Smooth muscle cell (in vitro differentiated cells): Measurements from ENCODE around the gene PHOX2A. TPM values are rescaled to one million over a fixed set of nuclear protein-coding genes. Genes with fewer than 3 reads are reported as not detected.
A peak's percentile ranks its signal among the peaks of the same experiment; 100 is the strongest.
"Not testable (repeated sequence)": the region's sequence is repeated elsewhere in the genome, so short reads cannot be mapped to it uniquely, and the experiment has no call there.

Experiments used
- DNase-seq: peaks from one replicate; lab custom pipeline; 2025; ENCODE audit not compliant: unreplicated experiment; lab: John Stamatoyannopoulos, UW
- H2AFZ ChIP-seq: fragments of 200-600 bp; sonication (generic); 2 replicates; pipeline ENCODE4 v1.6.0; 2016; ENCODE audit warnings: antibody characterized with exemption, low read depth, mild to moderate bottlenecking
- H3F3A ChIP-seq: fragments of 200-600 bp; sonication (generic); 2 replicates; pipeline ENCODE4 v1.6.0; 2017; ENCODE audit warnings: antibody characterized with exemption, low read depth
- H3K27ac ChIP-seq: fragments of 200-600 bp; sonication (generic); 2 replicates; pipeline ENCODE4 v1.5.1; 2016; ENCODE audit warnings: low read depth, mild to moderate bottlenecking
- H3K27me3 ChIP-seq: fragments of 200-600 bp; sonication (generic); 2 replicates; pipeline ENCODE4 v1.6.1; 2016; ENCODE audit warnings: low read depth, mild to moderate bottlenecking
- H3K36me3 ChIP-seq: fragments of 200-600 bp; sonication (generic); 2 replicates; pipeline ENCODE4 v1.5.1; 2016; ENCODE audit warnings: low read depth
- H3K4me1 ChIP-seq: fragments of 200-600 bp; sonication (generic); 2 replicates; pipeline ENCODE4 v1.5.1; 2016; ENCODE audit warnings: low read depth
- H3K4me2 ChIP-seq: fragments of 200-600 bp; sonication (generic); 2 replicates; pipeline ENCODE4 v1.6.0; 2016; ENCODE audit warnings: mild to moderate bottlenecking
- H3K4me3 ChIP-seq: fragments of 200-600 bp; sonication (generic); 2 replicates; pipeline ENCODE4 v1.5.1; 2016; ENCODE audit warnings: mild to moderate bottlenecking
- H3K79me2 ChIP-seq: fragments of 200-600 bp; sonication (generic); 2 replicates; pipeline ENCODE4 v1.6.0; 2016; ENCODE audit warnings: low read depth, mild to moderate bottlenecking
- H3K9ac ChIP-seq: fragments of 200-600 bp; sonication (generic); 2 replicates; pipeline ENCODE4 v1.6.0; 2016; ENCODE audit warnings: low read depth
- H3K9me3 ChIP-seq: fragments of 200-600 bp; sonication (generic); replicated peaks from 2 replicates; pipeline ENCODE4 v1.5.1; 2016; ENCODE audit warnings: low read depth
- H4K20me1 ChIP-seq: fragments of 200-600 bp; sonication (generic); 2 replicates; pipeline ENCODE4 v1.6.0; 2016; ENCODE audit warnings: low read depth
- WGBS: methylation state at CpG from one replicate; pipeline ENCODE4 v1.1.7; 2016; ENCODE audit warnings: low lambda C conversion rate; 5-methylcytosine and 5-hydroxymethylcytosine counted together
- polyA plus RNA-seq: library from polyadenylated mRNA; unstranded; fragments of >200 nt; fragmentation: Nextera tagmentation; extraction: Ambion mirVana; gene quantifications from 2 replicates; pipeline ENCODE4 v1.2.1, GENCODE V29; 2016
- total RNA-seq: library from RNA; depleted of rRNA; stranded (reverse); fragments of >200 nt; gene quantifications from 2 replicates; pipeline ENCODE4 v1.2.3, GENCODE V29; 2014
- TF ChIP-seq, protein P1 (sequence below): fragments of 200-600 bp; sonication (generic); IDR thresholded peaks from 2 replicates; pipeline ENCODE4 v1.5.1; 2017; ENCODE audit warnings: borderline replicate concordance, mild to moderate bottlenecking, antibody characterized with exemption; ENCODE audit not compliant: insufficient read depth, poor library complexity, severe bottlenecking

PHOX2A gene
- not detected in 2 replicates for total RNA-seq
- 0.13 TPM in 1 of 2 replicates, not detected in the other for polyA plus RNA-seq

DNA sequence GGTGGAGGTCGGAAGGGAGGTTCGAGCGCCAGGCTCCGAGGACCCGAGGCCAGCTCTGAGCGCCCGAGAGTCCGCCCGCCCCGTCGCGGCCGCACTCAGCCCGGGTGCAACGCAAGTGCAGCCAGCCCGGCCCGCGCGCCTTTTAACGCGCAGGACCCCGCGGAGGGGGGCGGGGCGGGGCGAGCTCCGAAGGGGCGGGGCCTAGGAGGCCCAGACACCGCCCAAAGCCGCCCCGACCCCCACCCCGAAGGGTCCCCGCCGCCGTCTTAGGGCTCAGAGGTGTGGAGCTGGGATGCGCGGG lies at the start of gene PHOX2A:
PHOX2A (minus strand) TSS at position 117 of the 301 bp plus-strand sequence. CDS start 172 bp downstream, outside the sequence.
- Histone ChIP-seq H2AFZ (no peak within 1 kb of the TSS), H3K4me2 (peak within 1 kb of the TSS; percentile 83), H3K27me3 (peaks cover 79% of the 10 kb centered on the region), H4K20me1 (peaks cover under 1% of the 10 kb centered on the region), H3K9me3 (no peaks in the 10 kb centered on the region), H3K9ac (no peak within 1 kb of the TSS), H3K4me3 (peak within 1 kb of the TSS; percentile 45), H3K4me1 (peaks cover 9% of the 10 kb centered on the region), H3K27ac (no peak within 1 kb of the TSS), H3K79me2 (no peaks in the 10 kb centered on the region), H3F3A (peaks cover 3% of the 10 kb centered on the region), H3K36me3 (no peaks in the 10 kb centered on the region)
- TF ChIP-seq, protein P1, sequence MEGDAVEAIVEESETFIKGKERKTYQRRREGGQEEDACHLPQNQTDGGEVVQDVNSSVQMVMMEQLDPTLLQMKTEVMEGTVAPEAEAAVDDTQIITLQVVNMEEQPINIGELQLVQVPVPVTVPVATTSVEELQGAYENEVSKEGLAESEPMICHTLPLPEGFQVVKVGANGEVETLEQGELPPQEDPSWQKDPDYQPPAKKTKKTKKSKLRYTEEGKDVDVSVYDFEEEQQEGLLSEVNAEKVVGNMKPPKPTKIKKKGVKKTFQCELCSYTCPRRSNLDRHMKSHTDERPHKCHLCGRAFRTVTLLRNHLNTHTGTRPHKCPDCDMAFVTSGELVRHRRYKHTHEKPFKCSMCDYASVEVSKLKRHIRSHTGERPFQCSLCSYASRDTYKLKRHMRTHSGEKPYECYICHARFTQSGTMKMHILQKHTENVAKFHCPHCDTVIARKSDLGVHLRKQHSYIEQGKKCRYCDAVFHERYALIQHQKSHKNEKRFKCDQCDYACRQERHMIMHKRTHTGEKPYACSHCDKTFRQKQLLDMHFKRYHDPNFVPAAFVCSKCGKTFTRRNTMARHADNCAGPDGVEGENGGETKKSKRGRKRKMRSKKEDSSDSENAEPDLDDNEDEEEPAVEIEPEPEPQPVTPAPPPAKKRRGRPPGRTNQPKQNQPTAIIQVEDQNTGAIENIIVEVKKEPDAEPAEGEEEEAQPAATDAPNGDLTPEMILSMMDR, result no peak
- WGBS, result no CpG with 5 or more reads among the region's 37 CpGs
- no peak for DNase-seq

DNA sequence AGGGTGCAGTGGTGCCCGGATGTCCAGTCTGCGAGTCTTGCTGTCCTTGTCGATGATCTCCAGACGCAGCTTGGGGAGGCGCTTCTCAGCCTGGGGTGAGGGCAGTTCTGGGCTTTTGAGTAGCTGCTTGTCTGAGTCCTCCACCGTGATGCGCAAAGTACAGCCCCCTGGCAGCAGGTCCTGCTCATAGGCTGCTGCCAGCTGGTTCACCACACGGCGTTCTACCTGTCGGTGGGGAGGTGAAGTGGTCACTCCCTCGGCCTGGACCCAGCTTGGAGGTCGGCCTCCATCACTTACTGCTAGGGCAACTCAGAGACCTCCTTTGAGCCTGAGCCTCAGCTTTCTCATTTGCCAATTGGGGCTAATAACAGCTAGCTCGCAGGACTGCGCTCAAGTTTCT lies 49.4 kb upstream of the PHOX2A start:
- Histone ChIP-seq H3F3A (no peaks in the 10 kb centered on the region), H3K4me1 (no peaks in the 10 kb centered on the region), H3K9ac (no peak overlapping the region), H4K20me1 (no peaks in the 10 kb centered on the region), H3K27ac (no peak overlapping the region), H2AFZ (no peak overlapping the region), H3K27me3 (no peaks in the 10 kb centered on the region), H3K36me3 (no peaks in the 10 kb centered on the region), H3K4me2 (no peak overlapping the region), H3K4me3 (no peak overlapping the region), H3K79me2 (no peaks in the 10 kb centered on the region), H3K9me3 (no peaks in the 10 kb centered on the region)
- WGBS, result 97% methylated on average over 14 of the region's 14 CpGs
- TF ChIP-seq, protein P1, result no peak
- no peak for DNase-seq

DNA sequence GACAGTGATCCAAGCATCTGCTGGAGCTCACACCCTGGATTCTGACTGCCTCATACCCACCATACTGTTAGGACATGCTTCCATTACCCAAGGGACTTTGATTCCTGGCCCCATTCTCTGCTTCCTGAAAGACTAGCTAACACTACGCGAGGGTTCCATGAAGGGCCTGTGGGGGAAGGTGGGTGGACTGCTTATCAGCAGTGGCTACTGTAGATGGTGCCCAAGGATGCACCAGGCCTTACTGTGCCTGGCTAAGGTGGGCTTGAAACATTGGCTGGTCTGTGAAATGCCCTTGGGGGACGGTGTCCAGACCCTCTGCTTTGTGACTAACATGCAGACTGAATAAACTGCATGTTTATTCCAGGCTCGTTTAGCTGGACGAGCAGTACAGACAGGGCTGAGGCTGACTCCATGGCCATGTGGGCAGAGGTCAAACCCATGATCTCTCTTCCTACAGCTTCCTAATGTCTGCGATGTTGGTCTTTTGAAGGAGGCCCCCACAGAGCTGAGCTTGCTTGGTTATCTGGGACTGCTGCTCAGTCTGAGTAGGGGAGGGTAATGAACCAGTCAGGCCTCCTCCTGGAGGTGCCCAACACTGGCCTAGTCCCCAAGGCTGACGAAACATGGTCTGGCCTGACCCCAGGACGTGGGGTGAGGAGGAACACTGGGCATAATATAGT lies 48.3 kb upstream of the PHOX2A start:
- Histone ChIP-seq H3K36me3 (no peaks in the 10 kb centered on the region), H3K9me3 (no peaks in the 10 kb centered on the region), H3K9ac (no peak overlapping the region), H3K79me2 (no peaks in the 10 kb centered on the region), H3K27me3 (no peaks in the 10 kb centered on the region), H3F3A (no peaks in the 10 kb centered on the region), H3K4me1 (no peaks in the 10 kb centered on the region), H2AFZ (no peak overlapping the region), H3K4me3 (no peak overlapping the region), H4K20me1 (no peaks in the 10 kb centered on the region), H3K4me2 (no peak overlapping the region), H3K27ac (no peak overlapping the region)
- no peak for DNase-seq
- TF ChIP-seq, protein P1, result no peak
- 74% methylated on average over 8 of the region's 8 CpGs for WGBS

DNA sequence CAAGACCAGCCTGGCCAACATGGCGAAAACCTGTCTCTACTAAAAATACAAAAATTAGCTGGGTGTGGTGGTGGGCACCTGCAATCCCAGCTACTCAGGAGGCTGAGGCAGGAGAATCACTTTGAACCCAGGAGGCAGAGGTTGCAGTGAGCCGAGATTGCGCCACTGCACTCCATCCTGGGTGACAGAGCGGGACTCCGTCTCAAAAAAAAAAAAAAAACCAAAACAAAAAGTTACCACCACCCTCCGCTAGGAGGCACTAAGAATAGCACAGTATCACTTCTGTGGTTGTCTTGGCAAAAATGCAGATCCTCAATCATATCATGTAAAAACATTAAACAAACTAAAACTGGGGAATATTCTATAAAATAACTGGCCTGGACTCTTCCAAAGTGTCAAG lies 46.8 kb upstream of the PHOX2A start:
- H3F3A ChIP-seq, H3K4me1 ChIP-seq, H3K9ac ChIP-seq, H3K36me3 ChIP-seq, H3K4me3 ChIP-seq, H3K79me2 ChIP-seq, H3K9me3 ChIP-seq, H4K20me1 ChIP-seq, H3K27ac ChIP-seq, H3K4me2 ChIP-seq, H3K27me3 ChIP-seq, H2AFZ ChIP-seq, DNase-seq: not testable (repeated sequence)
- TF ChIP-seq, protein P1, result peak; percentile 39
- 79% methylated on average over 6 of the region's 6 CpGs for WGBS
